ENCODE results near the gene JKAMP.
"Not testable (repeated sequence)": the region's sequence is repeated elsewhere in the genome, so short reads cannot be mapped to it uniquely, and the experiment has no call there.

The JKAMP gene

GRCh38 chr14:59483819-59484638, at the start of gene JKAMP, which contains the start of gene L3HYPDH:
TSS of gene JKAMP (plus strand) at chr14:59484517. CDS start at chr14:59484590, 73 bp downstream.
TSS of gene L3HYPDH (minus strand) at chr14:59484408. CDS start at chr14:59484316, 92 bp downstream.
- no peak for FAIRE-seq

- no peak for FAIRE-seq
Observed at GRCh38 chr14:59435101-59435500, 49.2 kb upstream of the JKAMP start.

- FAIRE-seq: no peak
Observed at GRCh38 chr14:59435987-59436386, 48.3 kb upstream of the JKAMP start.

- FAIRE-seq: no peak
Observed at GRCh38 chr14:59438195-59438647, 46.1 kb upstream of the JKAMP start.

- no peak for FAIRE-seq
Observed at GRCh38 chr14:59439256-59439965, 44.9 kb upstream of the JKAMP start.

- not testable (repeated sequence) for FAIRE-seq
Observed at GRCh38 chr14:59448673-59449072, 35.6 kb upstream of the JKAMP start.

GRCh38 chr14:59450716-59451115, 33.6 kb upstream of the JKAMP start:
- FAIRE-seq: no peak

- FAIRE-seq: no peak
Observed at GRCh38 chr14:59451849-59452248, 32.5 kb upstream of the JKAMP start.

GRCh38 chr14:59454139-59454538, 30.2 kb upstream of the JKAMP start:
- FAIRE-seq: no peak

GRCh38 chr14:59455411-59455810, 28.9 kb upstream of the JKAMP start:
- FAIRE-seq: no peak

- FAIRE-seq: no peak
Observed at GRCh38 chr14:59458486-59458885, 25.8 kb upstream of the JKAMP start.

- FAIRE-seq: no peak
Observed at GRCh38 chr14:59460378-59460777, 23.9 kb upstream of the JKAMP start.

- no peak for FAIRE-seq
Observed at GRCh38 chr14:59461891-59462290, 22.4 kb upstream of the JKAMP start.

GRCh38 chr14:59463787-59464485, 20.4 kb upstream of the JKAMP start:
- no peak for FAIRE-seq

GRCh38 chr14:59464486-59465315, 19.6 kb upstream of the JKAMP start:
- FAIRE-seq: no peak

- no peak for FAIRE-seq
Observed at GRCh38 chr14:59465316-59466135, 18.8 kb upstream of the JKAMP start, which contains the start of gene GPR135. TSS of gene GPR135 (minus strand) at chr14:59465380. CDS start at chr14:59465226, 154 bp downstream.

- FAIRE-seq: no peak
Observed at GRCh38 chr14:59474172-59474571, 10.1 kb upstream of the JKAMP start.

- no peak for FAIRE-seq
Observed at GRCh38 chr14:59475709-59476108, 8.6 kb upstream of the JKAMP start.

- FAIRE-seq: no peak
Observed at GRCh38 chr14:59478540-59478939, 5.8 kb upstream of the JKAMP start.

- no peak for FAIRE-seq
Observed at GRCh38 chr14:59480166-59480565, 4.2 kb upstream of the JKAMP start.

GRCh38 chr14:59481407-59481806, 2.9 kb upstream of the JKAMP start:
- FAIRE-seq: no peak

All from islet of Langerhans (tissue), 1 donor.